ENCODE results near the gene TMEM161A. TPM values are rescaled to one million over a fixed set of nuclear protein-coding genes. Genes with fewer than 3 reads are reported as not detected.

TMEM161A gene
- total and polyA plus RNA-seq, 2 donors, result 13.6 to 33.0 TPM

GRCh38 chr19:19171821-19172532, 33.7 kb upstream of the TMEM161A start:
- no peak overlapping the region for H3K27ac ChIP-seq (ENCODE audit: low read depth in 1 of 2, low read length in 1 of 2)
- DNase-seq (ENCODE audit: low read depth in 6 of 9, low spot score in 9 of 9), result no peak
- H3K4me3 ChIP-seq (ENCODE audit: low read length in 2 of 2), result no peak overlapping the region
- peaks cover 5 to 15% of the 10 kb centered on the region in 2 donors for H3K4me1 ChIP-seq (ENCODE audit: control insufficient read depth in 2 of 2, insufficient read depth in 2 of 2, low read length in 2 of 2)
- peaks cover 7 to 8% of the 10 kb centered on the region in 2 donors for H3K36me3 ChIP-seq (ENCODE audit: control insufficient read depth in 2 of 2, insufficient read depth in 2 of 2, low read length in 1 of 2)
- H3K9me3 ChIP-seq (ENCODE audit: control insufficient read depth in 2 of 2, insufficient read depth in 1 of 2, low read length in 1 of 2), result no peaks in the 10 kb centered on the region
- WGBS, result 81% methylated on average over 8 of the region's 8 CpGs
- peaks cover 0 to 7% of the 10 kb centered on the region in 2 donors for H3K27me3 ChIP-seq (ENCODE audit: control insufficient read depth in 2 of 2, insufficient read depth in 1 of 2, low read length in 1 of 2)

- Histone ChIP-seq H3K9me3 (ENCODE audit: control insufficient read depth in 2 of 2, insufficient read depth in 1 of 2, low read length in 1 of 2) (no peaks in the 10 kb centered on the region), H3K4me1 (ENCODE audit: control insufficient read depth in 2 of 2, insufficient read depth in 2 of 2, low read length in 2 of 2) (peaks cover 5 to 15% of the 10 kb centered on the region in 2 donors), H3K36me3 (ENCODE audit: control insufficient read depth in 2 of 2, insufficient read depth in 2 of 2, low read length in 1 of 2) (peaks cover 0 to 3% of the 10 kb centered on the region in 2 donors), H3K27ac (ENCODE audit: low read depth in 1 of 2, low read length in 1 of 2) (no peak overlapping the region), H3K4me3 (ENCODE audit: low read length in 2 of 2) (no peak overlapping the region), H3K27me3 (ENCODE audit: control insufficient read depth in 2 of 2, insufficient read depth in 1 of 2, low read length in 1 of 2) (peaks cover 0 to 7% of the 10 kb centered on the region in 2 donors)
- 94% methylated on average over 6 of the region's 6 CpGs for WGBS
- no peak for DNase-seq (ENCODE audit: low read depth in 6 of 9, low spot score in 9 of 9)
Measured at GRCh38 chr19:19170873-19171672, 32.8 kb upstream of the TMEM161A start.

- DNase-seq (ENCODE audit: low read depth in 6 of 9, low spot score in 9 of 9), result peak in 8 of 9 donors; percentile 61 to 92 (median 84)
- H3K27ac ChIP-seq (ENCODE audit: low read depth in 1 of 2, low read length in 1 of 2), result no peak within 1 kb of the TSS
- peaks cover 0 to 3% of the 10 kb centered on the region in 2 donors for H3K36me3 ChIP-seq (ENCODE audit: control insufficient read depth in 2 of 2, insufficient read depth in 2 of 2, low read length in 1 of 2)
- peaks cover 5 to 15% of the 10 kb centered on the region in 2 donors for H3K4me1 ChIP-seq (ENCODE audit: control insufficient read depth in 2 of 2, insufficient read depth in 2 of 2, low read length in 2 of 2)
- peak within 1 kb of the TSS in 1 of 2 donors; percentile 8 for H3K4me3 ChIP-seq (ENCODE audit: low read length in 2 of 2)
- H3K27me3 ChIP-seq (ENCODE audit: control insufficient read depth in 2 of 2, insufficient read depth in 1 of 2, low read length in 1 of 2), result peaks cover 0 to 7% of the 10 kb centered on the region in 2 donors
- no peaks in the 10 kb centered on the region for H3K9me3 ChIP-seq (ENCODE audit: control insufficient read depth in 2 of 2, insufficient read depth in 1 of 2, low read length in 1 of 2)
- 17% methylated on average over 56 of the region's 56 CpGs for WGBS
Measured at GRCh38 chr19:19170053-19170872, 32.0 kb upstream of the TMEM161A start, which contains the start of gene MEF2B. TSS of gene MEF2B (minus strand) at chr19:19170263. CDS start at chr19:19150735, 19,528 bp downstream.

DNA sequence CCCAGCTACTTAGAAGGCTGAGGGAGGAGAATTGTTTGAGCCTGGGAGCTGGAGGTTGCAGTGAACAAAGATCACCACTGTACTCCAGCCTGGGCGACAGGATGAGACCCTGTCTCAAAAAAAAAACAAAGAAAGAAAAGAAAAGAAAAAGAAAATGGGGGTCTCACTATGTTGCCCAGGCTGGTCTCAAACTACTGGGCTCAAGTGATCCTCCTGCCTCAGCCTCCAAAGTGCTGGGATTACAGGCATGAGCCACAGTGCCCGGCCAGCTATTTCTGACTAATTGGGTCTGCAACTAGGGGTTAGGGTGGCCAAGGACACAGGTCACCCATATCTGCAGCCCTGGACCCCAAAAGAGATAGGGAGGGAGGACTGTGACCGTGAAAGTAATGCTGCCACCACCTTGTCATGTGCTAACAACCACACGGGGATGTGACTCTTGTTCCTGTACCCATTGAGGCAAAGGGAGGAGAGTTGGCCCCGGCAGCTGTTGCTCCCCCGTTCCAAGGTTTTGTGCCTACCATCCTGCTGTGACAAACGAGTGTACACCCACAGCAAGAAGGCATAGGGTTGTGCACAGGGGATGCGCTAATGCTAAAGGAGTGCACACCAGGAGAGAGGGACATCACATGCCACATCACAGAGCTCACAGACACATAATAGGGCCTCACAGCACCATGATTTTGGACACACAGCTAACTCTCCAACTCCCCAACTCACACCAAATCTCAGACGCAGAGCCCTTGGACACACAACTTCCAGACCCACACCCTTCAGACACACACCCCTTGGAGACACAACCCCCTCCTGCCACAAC, 31.2 kb upstream of the TMEM161A start:
- Histone ChIP-seq H3K27me3 (ENCODE audit: control insufficient read depth in 2 of 2, insufficient read depth in 1 of 2, low read length in 1 of 2) (peaks cover 0 to 7% of the 10 kb centered on the region in 2 donors), H3K4me1 (ENCODE audit: control insufficient read depth in 2 of 2, insufficient read depth in 2 of 2, low read length in 2 of 2) (peaks cover 5 to 13% of the 10 kb centered on the region in 2 donors), H3K27ac (ENCODE audit: low read depth in 1 of 2, low read length in 1 of 2) (no peak overlapping the region), H3K4me3 (ENCODE audit: low read length in 2 of 2) (peak overlapping the region in 1 of 2 donors; percentile 8), H3K36me3 (ENCODE audit: control insufficient read depth in 2 of 2, insufficient read depth in 2 of 2, low read length in 1 of 2) (peaks cover 0 to 3% of the 10 kb centered on the region in 2 donors), H3K9me3 (ENCODE audit: control insufficient read depth in 2 of 2, insufficient read depth in 1 of 2, low read length in 1 of 2) (no peaks in the 10 kb centered on the region)
- no peak for DNase-seq (ENCODE audit: low read depth in 6 of 9, low spot score in 9 of 9)
- 92% methylated on average over 9 of the region's 9 CpGs for WGBS

DNA sequence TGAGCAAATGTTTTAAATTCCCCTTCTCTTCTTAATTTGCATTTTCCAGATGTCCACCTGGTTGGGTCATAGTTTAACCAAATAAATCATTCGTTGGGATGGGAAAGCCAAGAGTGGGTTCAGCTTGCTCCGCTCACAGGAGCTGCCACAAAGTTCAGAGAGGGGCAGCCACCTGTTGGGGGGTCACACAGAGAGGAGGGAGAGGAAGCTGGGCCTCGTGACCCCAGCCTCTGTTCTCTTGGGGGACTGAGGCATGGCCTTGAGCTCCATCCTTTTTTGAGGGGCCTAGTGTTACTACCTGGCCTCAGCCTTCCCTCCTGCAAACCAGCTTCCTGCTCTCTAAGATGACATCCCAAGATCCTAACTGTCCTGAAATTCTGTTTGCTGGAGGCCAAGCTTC, 29.3 kb upstream of the TMEM161A start:
- H3K9me3 ChIP-seq (ENCODE audit: control insufficient read depth in 2 of 2, insufficient read depth in 1 of 2, low read length in 1 of 2), result peaks cover 0 to 3% of the 10 kb centered on the region in 2 donors
- peaks cover 0 to 7% of the 10 kb centered on the region in 2 donors for H3K27me3 ChIP-seq (ENCODE audit: control insufficient read depth in 2 of 2, insufficient read depth in 1 of 2, low read length in 1 of 2)
- 91% methylated on average over 3 of the region's 3 CpGs for WGBS
- peaks cover 5 to 13% of the 10 kb centered on the region in 2 donors for H3K4me1 ChIP-seq (ENCODE audit: control insufficient read depth in 2 of 2, insufficient read depth in 2 of 2, low read length in 2 of 2)
- peaks cover 0 to 3% of the 10 kb centered on the region in 2 donors for H3K36me3 ChIP-seq (ENCODE audit: control insufficient read depth in 2 of 2, insufficient read depth in 2 of 2, low read length in 1 of 2)
- DNase-seq (ENCODE audit: low read depth in 6 of 9, low spot score in 9 of 9), result no peak
- H3K4me3 ChIP-seq (ENCODE audit: low read length in 2 of 2), result no peak overlapping the region
- H3K27ac ChIP-seq (ENCODE audit: low read depth in 1 of 2, low read length in 1 of 2), result no peak overlapping the region

DNA sequence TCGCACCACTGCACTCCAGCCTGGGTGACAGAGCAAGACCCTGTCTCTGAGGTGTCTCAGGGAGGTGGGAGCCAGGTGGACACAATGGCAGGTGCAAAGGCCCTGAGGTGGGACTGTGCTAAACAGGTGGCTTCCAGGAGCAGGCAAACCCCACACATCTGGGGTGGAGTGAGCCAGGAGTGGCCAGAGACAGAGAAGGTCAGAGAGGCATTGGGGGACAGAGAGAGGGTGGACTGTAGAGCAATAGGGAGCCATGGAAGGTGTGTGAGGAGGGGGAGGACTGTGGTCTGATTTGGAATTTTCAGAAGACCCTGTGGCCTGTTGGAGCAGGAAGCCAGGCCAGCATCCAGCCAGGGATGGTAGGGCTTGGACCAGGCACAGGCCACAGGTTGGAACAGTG, 27.1 kb upstream of the TMEM161A start:
- 100% methylated on average over 1 of the region's 1 CpG for whole genome bisulfite sequencing

DNA sequence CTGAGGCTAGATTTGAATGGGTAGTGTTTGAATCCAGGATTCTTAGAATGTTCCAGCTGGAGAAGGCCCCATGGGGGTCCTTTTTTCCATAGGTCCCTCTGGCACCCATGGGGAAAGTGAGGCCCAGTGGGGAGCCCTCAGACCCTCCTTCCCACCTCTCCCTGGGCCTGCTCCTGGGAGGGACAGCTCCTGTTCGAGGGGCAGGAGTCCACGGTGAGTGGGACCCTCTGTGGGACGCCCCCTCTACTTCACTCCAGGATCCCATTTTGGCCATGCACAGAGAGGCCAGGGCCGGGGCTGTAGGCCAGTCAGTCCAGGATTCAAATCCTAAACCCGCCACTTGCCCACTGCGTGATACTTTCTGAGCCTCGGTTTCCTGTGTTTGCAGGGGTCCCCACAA, 24.2 kb upstream of the TMEM161A start:
- WGBS, result 99% methylated on average over 7 of the region's 7 CpGs
- no peak for DNase-seq (ENCODE audit: low read depth in 6 of 9, low spot score in 9 of 9)
- Histone ChIP-seq H3K27ac (ENCODE audit: low read depth in 1 of 2, low read length in 1 of 2) (no peak overlapping the region), H3K9me3 (ENCODE audit: control insufficient read depth in 2 of 2, insufficient read depth in 1 of 2, low read length in 1 of 2) (peaks cover 1 to 13% of the 10 kb centered on the region in 2 donors), H3K27me3 (ENCODE audit: control insufficient read depth in 2 of 2, insufficient read depth in 1 of 2, low read length in 1 of 2) (no peaks in the 10 kb centered on the region), H3K4me3 (ENCODE audit: low read length in 2 of 2) (no peak overlapping the region), H3K36me3 (ENCODE audit: control insufficient read depth in 2 of 2, insufficient read depth in 2 of 2, low read length in 1 of 2) (no peaks in the 10 kb centered on the region), H3K4me1 (ENCODE audit: control insufficient read depth in 2 of 2, insufficient read depth in 2 of 2, low read length in 2 of 2) (peaks cover 4 to 16% of the 10 kb centered on the region in 2 donors)

More for the DNA sequence above, 27.1 kb upstream of the TMEM161A start:
- no peak for DNase-seq (ENCODE audit: low read depth in 6 of 9, low spot score in 9 of 9)
- no peak overlapping the region for H3K4me3 ChIP-seq (ENCODE audit: low read length in 2 of 2)
- H3K4me1 ChIP-seq (ENCODE audit: control insufficient read depth in 2 of 2, insufficient read depth in 2 of 2, low read length in 2 of 2), result peaks cover 6 to 16% of the 10 kb centered on the region in 2 donors
- no peak overlapping the region for H3K27ac ChIP-seq (ENCODE audit: low read depth in 1 of 2, low read length in 1 of 2)
- peaks cover 0 to 2% of the 10 kb centered on the region in 2 donors for H3K27me3 ChIP-seq (ENCODE audit: control insufficient read depth in 2 of 2, insufficient read depth in 1 of 2, low read length in 1 of 2)
- peaks cover 1 to 13% of the 10 kb centered on the region in 2 donors for H3K9me3 ChIP-seq (ENCODE audit: control insufficient read depth in 2 of 2, insufficient read depth in 1 of 2, low read length in 1 of 2)
- H3K36me3 ChIP-seq (ENCODE audit: control insufficient read depth in 2 of 2, insufficient read depth in 2 of 2, low read length in 1 of 2), result no peaks in the 10 kb centered on the region

GRCh38 chr19:19160461-19161035, 22.3 kb upstream of the TMEM161A start:
- H3K9me3 ChIP-seq (ENCODE audit: control insufficient read depth in 2 of 2, insufficient read depth in 1 of 2, low read length in 1 of 2), result peaks cover 1 to 13% of the 10 kb centered on the region in 2 donors
- WGBS, result 26% methylated on average over 26 of the region's 26 CpGs
- peaks cover 4 to 16% of the 10 kb centered on the region in 2 donors for H3K4me1 ChIP-seq (ENCODE audit: control insufficient read depth in 2 of 2, insufficient read depth in 2 of 2, low read length in 2 of 2)
- peak in 1 of 9 donors; percentile 34 for DNase-seq (ENCODE audit: low read depth in 6 of 9, low spot score in 9 of 9)
- peaks cover 0 to 5% of the 10 kb centered on the region in 2 donors for H3K36me3 ChIP-seq (ENCODE audit: control insufficient read depth in 2 of 2, insufficient read depth in 2 of 2, low read length in 1 of 2)
- H3K4me3 ChIP-seq (ENCODE audit: low read length in 2 of 2), result no peak overlapping the region
- H3K27me3 ChIP-seq (ENCODE audit: control insufficient read depth in 2 of 2, insufficient read depth in 1 of 2, low read length in 1 of 2), result no peaks in the 10 kb centered on the region
- H3K27ac ChIP-seq (ENCODE audit: low read depth in 1 of 2, low read length in 1 of 2), result no peak overlapping the region

All from thymus (tissue), 11 donors.